ENCODE data around the gene PPAN.

GRCh38 chr19:10134040-10134439 lies 27.9 kb downstream of the PPAN start:
- TF ChIP-seq POLR2AphosphoS5 (IDR thresholded peaks at IDR 0.05; ENCODE audit: low read depth, low read length) (no peak), SIN3A (IDR thresholded peaks at IDR 0.05; ENCODE audit: borderline replicate concordance, insufficient read depth, low read length) (no peak), FOXP2 (optimal IDR thresholded peaks at IDR 0.05; ENCODE audit: borderline replicate concordance, extremely low read depth, extremely low read length, insufficient read depth) (no peak), TAF1 (IDR thresholded peaks at IDR 0.05; ENCODE audit: borderline replicate concordance, insufficient read depth, low read length) (no peak)
